ENCODE measurements around the gene BPTF.
"Not testable (repeated sequence)": the region's sequence is repeated elsewhere in the genome, so short reads cannot be mapped to it uniquely, and the experiment has no call there.

Gene BPTF

DNA sequence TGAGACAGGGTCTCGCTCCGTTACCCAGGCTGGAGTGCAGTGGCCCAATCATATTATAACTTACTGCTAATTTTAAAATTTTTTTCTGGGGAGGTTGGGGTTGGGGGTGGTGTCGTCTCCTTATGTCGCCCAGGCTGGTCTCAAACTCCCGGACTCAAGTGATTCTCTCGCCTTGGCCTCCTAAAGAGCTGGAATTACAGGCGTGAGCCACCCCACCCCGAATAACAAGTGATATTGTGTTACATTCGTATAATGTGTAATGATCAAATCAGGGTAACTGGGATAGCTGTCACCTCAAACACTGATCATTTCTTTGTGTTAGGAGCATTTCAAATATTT lies 194.0 kb downstream of the BPTF start:
- DNase-seq: no peak

DNA sequence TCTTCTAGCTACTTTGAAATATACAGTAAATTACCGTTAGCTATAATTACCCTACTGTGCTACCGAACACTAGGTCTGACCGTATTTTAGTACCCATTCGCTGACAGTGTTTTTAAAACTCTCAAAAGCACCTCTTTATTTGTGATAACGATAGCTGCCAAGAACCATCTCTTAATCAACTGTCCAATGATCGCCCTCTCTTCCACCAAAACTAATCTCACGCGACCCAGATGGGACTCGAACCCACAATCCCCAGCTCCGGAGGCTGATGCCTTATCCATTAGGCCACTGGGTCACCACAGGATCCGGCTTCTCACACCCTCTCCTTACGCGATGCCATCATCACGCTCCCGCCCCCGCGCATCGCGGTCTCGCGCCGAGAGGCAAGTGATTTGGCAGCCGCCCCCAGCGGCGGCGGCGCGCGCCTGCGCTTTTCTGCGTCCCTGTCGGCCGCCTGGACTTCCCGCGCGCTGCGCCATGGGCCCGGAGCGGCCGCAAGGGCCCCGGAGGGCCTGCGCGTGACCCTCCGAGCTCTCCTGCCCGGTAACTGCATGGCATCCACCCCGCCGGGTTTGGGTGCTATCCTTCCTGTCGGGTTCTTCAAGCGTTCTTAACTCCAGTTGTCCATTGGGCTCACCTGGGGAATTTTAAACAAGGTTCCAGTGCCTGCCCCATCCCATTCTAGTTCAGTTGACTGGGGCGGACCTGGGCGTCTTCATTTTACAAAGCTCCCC lies 194.5 kb downstream of the BPTF start:
- DNase-seq: peak; percentile 90

DNA sequence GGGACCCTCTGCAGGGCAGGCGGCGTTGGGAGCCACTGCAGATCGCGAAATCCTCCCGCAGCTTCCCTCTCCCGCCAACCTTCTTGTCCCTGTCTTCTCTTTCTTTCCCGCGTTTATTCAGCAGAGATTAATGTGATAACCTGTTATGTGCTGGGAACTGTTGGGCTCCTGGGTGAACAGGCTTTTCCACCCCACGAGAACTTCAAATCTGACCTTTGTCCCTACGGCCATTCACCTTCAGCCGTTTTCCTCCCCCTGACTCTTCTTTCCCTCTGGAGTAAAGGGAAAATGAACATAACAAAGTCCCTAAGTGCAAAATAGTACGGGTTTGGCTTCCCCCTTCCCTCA lies 195.1 kb downstream of the BPTF start:
- DNase-seq: peak; percentile 58

DNA sequence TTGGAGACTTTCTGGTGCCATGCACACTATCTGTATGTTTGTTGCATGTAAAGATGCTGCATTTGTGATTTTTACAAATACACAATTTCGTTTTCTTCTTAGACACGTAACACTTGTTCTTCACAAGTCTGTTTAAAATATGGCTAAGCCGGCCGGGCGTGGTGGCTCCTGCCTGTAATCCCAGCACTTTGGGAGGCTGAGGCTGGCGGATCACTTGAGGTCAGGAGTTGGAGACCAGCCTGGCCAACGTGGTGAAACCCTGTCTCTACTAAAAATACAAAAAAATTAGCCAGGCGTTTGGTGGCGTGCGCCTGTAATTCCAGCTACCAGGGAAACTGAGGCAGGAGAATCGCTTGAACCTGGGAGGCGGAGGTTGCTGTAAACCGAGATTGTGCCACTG lies 195.5 kb downstream of the BPTF start:
- not testable (repeated sequence) for DNase-seq

DNA sequence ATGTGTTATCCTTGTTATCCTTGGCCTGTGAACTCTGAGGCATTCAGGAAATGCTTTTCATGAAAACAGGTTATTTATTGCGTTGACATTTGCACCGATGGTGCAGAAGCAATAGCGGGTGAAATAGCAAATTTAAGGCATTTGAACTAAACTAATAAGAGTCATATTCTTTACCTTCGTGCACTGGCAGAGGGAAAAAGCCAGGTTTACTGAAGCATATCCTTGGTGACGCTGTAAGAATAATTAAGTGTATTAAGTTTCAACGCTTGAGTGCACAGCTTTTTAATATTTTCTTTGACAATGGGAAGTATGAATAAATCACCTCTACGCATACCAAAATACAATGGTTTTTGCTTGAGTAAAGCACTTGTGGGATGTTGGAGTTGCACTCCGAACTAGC lies 196.7 kb downstream of the BPTF start:
- no peak for DNase-seq

DNA sequence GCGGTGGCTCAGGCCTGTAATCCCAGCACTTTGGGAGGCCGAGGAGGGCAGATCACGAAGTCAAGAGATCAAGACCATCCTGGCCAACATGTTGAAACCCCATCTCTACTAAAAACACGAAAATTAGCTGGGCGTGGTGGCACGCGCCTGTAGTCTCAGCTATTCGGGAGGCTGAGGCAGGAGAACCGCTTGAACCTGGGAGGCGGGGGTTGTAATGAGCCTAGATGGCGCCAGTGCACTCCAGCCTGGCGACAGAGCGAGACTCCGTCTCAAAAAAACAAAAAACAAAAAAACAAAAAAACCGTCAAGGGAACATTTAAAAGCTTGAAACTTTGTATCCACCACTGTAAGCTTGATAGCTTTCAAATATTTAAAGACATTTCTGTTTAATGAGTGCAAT lies 197.2 kb downstream of the BPTF start:
- not testable (repeated sequence) for DNase-seq

DNA sequence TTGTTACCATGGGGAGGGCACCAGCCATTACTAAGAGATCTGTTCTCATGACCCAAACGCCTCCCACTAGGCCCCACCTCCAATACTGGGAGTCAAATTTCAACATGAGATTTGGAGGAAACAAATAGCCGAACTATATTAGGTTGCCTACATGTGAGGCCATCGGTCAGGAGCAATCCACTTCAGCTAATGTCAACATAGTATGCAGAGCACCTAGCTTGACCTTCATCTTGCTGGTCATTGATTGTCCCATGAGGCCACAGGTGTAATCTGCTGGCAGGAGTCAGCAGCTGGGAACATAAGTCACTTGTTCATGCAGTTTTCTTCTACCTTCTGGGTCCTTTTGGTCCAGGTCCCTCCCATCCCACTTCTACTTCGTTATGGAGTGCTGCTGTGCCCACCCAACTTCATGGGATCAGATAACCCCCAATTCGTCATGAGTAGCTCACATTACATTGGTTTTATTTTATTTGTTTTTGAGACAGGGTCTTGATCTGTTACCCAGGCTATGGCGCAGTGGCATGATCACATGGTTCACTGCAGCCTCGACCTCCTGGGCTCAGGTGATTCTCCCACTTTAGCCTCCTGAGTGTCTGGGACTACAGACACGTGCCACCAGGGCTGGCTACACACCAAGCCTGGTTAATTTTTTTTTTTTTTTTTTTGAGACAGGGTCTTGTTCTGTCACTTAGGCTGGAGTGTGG lies 204.4 kb downstream of the BPTF start:
- DNase-seq: no peak
